HUES6 (cell line): ENCODE measurements around the gene SPEN.

Source experiments
- H3K27ac ChIP-seq: 2 replicates; pipeline ENCODE4 v1.7.0; 2013; ENCODE audit warnings: low read depth, mild to moderate bottlenecking, low read length, inconsistent platforms
- H3K27me3 ChIP-seq: 2 replicates; pipeline ENCODE4 v1.6.1; 2013; ENCODE audit warnings: low read length; ENCODE audit not compliant: control insufficient read depth, insufficient read depth
- H3K36me3 ChIP-seq: 2 replicates; pipeline ENCODE4 v1.6.1; 2013; ENCODE audit warnings: low read length; ENCODE audit not compliant: control insufficient read depth, insufficient read depth
- H3K4me1 ChIP-seq: 2 replicates; pipeline ENCODE4 v1.6.1; 2013; ENCODE audit warnings: low read length; ENCODE audit not compliant: control insufficient read depth, insufficient read depth
- H3K4me3 ChIP-seq: 2 replicates; pipeline ENCODE4 v1.5.1; 2013; ENCODE audit warnings: low read depth, low read length
- H3K9ac ChIP-seq: one replicate; pipeline ENCODE4 v1.6.1; 2013; ENCODE audit warnings: mild to moderate bottlenecking, low read length
- H3K9me3 ChIP-seq: 2 replicates; pipeline ENCODE4 v1.6.1; 2013; ENCODE audit warnings: low read depth, low read length; ENCODE audit not compliant: control insufficient read depth, insufficient read depth

The SPEN gene

GRCh38 chr1:15858672-15859372 lies 11.3 kb downstream of the SPEN start:
- no peak overlapping the region for H3K4me3 ChIP-seq
- H3K27me3 ChIP-seq = no peaks in the 10 kb centered on the region
- H3K27ac ChIP-seq = no peak overlapping the region
- H3K36me3 ChIP-seq = no peaks in the 10 kb centered on the region
- no peaks in the 10 kb centered on the region for H3K9me3 ChIP-seq
- H3K9ac ChIP-seq = no peak overlapping the region
- H3K4me1 ChIP-seq = no peaks in the 10 kb centered on the region

GRCh38 chr1:15863156-15863901 lies 15.8 kb downstream of the SPEN start:
- H3K4me3 ChIP-seq = no peak overlapping the region
- H3K27me3 ChIP-seq = no peaks in the 10 kb centered on the region
- H3K27ac ChIP-seq = no peak overlapping the region
- no peaks in the 10 kb centered on the region for H3K9me3 ChIP-seq
- no peaks in the 10 kb centered on the region for H3K4me1 ChIP-seq
- no peak overlapping the region for H3K9ac ChIP-seq
- H3K36me3 ChIP-seq = no peaks in the 10 kb centered on the region

GRCh38 chr1:15866721-15867201 lies 19.3 kb downstream of the SPEN start:
- H3K9me3 ChIP-seq = no peaks in the 10 kb centered on the region
- H3K4me1 ChIP-seq = no peaks in the 10 kb centered on the region
- no peak overlapping the region for H3K27ac ChIP-seq
- no peaks in the 10 kb centered on the region for H3K27me3 ChIP-seq
- H3K4me3 ChIP-seq = no peak overlapping the region
- no peaks in the 10 kb centered on the region for H3K36me3 ChIP-seq
- H3K9ac ChIP-seq = no peak overlapping the region

GRCh38 chr1:15867288-15867687 lies 19.8 kb downstream of the SPEN start:
- Histone ChIP-seq H3K27ac (no peak overlapping the region), H3K4me3 (no peak overlapping the region), H3K9me3 (no peaks in the 10 kb centered on the region), H3K27me3 (no peaks in the 10 kb centered on the region), H3K4me1 (no peaks in the 10 kb centered on the region), H3K9ac (no peak overlapping the region), H3K36me3 (no peaks in the 10 kb centered on the region)

GRCh38 chr1:15869413-15869812 lies 21.9 kb downstream of the SPEN start:
- Histone ChIP-seq H3K4me3 (no peak overlapping the region), H3K27ac (no peak overlapping the region), H3K9ac (no peak overlapping the region), H3K9me3 (no peaks in the 10 kb centered on the region), H3K27me3 (no peaks in the 10 kb centered on the region), H3K4me1 (no peaks in the 10 kb centered on the region), H3K36me3 (peaks cover 13% of the 10 kb centered on the region)

GRCh38 chr1:15870421-15870820 lies 22.9 kb downstream of the SPEN start:
- Histone ChIP-seq H3K9me3 (no peaks in the 10 kb centered on the region), H3K27ac (no peak overlapping the region), H3K27me3 (no peaks in the 10 kb centered on the region), H3K4me1 (no peaks in the 10 kb centered on the region), H3K9ac (no peak overlapping the region), H3K36me3 (peaks cover 13% of the 10 kb centered on the region), H3K4me3 (no peak overlapping the region)

- H3K27me3 ChIP-seq = no peaks in the 10 kb centered on the region
- H3K9me3 ChIP-seq = no peaks in the 10 kb centered on the region
- no peak overlapping the region for H3K4me3 ChIP-seq
- no peak overlapping the region for H3K9ac ChIP-seq
- H3K4me1 ChIP-seq = peaks cover 6% of the 10 kb centered on the region; the same call in 1 of the 2 replicates
- peaks cover 28% of the 10 kb centered on the region for H3K36me3 ChIP-seq
- no peak overlapping the region for H3K27ac ChIP-seq
Observed at GRCh38 chr1:15874471-15874870, 27.0 kb downstream of the SPEN start.

GRCh38 chr1:15876357-15877055 lies 29.0 kb downstream of the SPEN start:
- no peak overlapping the region for H3K9ac ChIP-seq
- peaks cover 28% of the 10 kb centered on the region for H3K36me3 ChIP-seq
- no peak overlapping the region for H3K4me3 ChIP-seq
- H3K27ac ChIP-seq = no peak overlapping the region
- H3K27me3 ChIP-seq = no peaks in the 10 kb centered on the region
- no peaks in the 10 kb centered on the region for H3K9me3 ChIP-seq
- H3K4me1 ChIP-seq = peaks cover 6% of the 10 kb centered on the region; the same call in 1 of the 2 replicates

GRCh38 chr1:15881961-15882360 lies 34.5 kb downstream of the SPEN start:
- Histone ChIP-seq H3K27ac (no peak overlapping the region), H3K27me3 (no peaks in the 10 kb centered on the region), H3K4me1 (peaks cover 26% of the 10 kb centered on the region), H3K9me3 (no peaks in the 10 kb centered on the region), H3K36me3 (0 out of 2 replicates have a peak, but pooled peaks cover 3% of the 10 kb centered on the region), H3K4me3 (no peak overlapping the region), H3K9ac (no peak overlapping the region)

- H3K27ac ChIP-seq = no peak overlapping the region
- no peaks in the 10 kb centered on the region for H3K9me3 ChIP-seq
- no peak overlapping the region for H3K9ac ChIP-seq
- 0 out of 2 replicates have a peak, but pooled peaks cover 3% of the 10 kb centered on the region for H3K36me3 ChIP-seq
- no peaks in the 10 kb centered on the region for H3K27me3 ChIP-seq
- H3K4me3 ChIP-seq = no peak overlapping the region
- peaks cover 26% of the 10 kb centered on the region for H3K4me1 ChIP-seq
Observed at GRCh38 chr1:15882665-15883064, 35.2 kb downstream of the SPEN start.

- Histone ChIP-seq H3K4me3 (no peak overlapping the region), H3K9ac (no peak overlapping the region), H3K27me3 (no peaks in the 10 kb centered on the region), H3K27ac (no peak overlapping the region), H3K36me3 (no peaks in the 10 kb centered on the region), H3K9me3 (no peaks in the 10 kb centered on the region), H3K4me1 (peaks cover 26% of the 10 kb centered on the region)
Observed at GRCh38 chr1:15883326-15883725, 35.8 kb downstream of the SPEN start.
